GM19463 (cell line): ENCODE data around the gene CCDC106.

ENCODE experiments used
- ATAC-seq: cut with Tn5 transposase; IDR thresholded peaks from one replicate; pipeline ENCODE4 v1.9.1; 2021; ENCODE audit warnings: mild to moderate bottlenecking, moderate library complexity; ENCODE audit not compliant: unreplicated experiment

The CCDC106 gene

DNA sequence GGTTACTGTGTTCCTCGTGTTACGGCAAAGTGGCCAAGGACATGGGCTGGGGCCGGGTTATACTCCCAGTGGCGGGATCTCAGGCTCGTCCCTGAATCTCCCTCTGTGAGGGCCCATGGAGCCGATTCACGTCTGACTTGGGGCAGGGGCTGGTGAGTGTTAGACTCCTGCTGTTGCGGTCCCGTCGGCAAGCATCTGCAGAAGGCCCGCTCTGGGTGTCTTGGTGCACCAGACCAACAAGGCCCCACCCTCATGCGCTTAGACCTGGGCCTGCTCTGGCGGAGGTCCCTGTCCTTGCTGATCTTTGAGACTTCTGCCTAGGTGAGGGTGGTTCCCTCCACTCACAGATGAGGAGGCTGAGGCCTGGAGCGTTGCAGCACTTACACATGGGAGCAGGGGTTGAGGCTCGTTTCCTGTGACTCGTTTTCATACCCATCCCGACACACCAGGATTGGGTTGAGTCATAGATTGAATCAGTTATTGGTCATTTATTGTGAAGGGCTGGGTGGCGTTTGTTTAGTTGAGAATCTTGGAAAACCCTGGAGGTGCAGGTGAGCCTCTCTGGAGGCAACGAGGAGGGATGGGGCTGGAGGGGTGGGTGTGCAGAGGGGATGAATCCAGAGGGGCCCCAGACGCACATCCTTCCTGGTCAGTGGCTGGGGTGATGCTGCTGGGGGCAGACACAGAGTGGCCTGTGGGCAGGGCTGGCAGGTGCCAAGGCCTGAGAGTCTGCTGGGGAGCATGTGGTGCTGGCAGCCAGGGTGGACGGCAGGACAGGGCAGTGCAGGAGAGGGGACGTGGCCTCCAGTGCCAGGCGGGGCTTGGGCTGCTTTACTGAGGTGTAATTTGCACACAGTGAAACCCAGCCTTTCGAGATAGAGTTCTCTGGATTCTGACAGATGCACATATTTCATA lies 31.6 kb downstream of the CCDC106 start:
- no peak for ATAC-seq

DNA sequence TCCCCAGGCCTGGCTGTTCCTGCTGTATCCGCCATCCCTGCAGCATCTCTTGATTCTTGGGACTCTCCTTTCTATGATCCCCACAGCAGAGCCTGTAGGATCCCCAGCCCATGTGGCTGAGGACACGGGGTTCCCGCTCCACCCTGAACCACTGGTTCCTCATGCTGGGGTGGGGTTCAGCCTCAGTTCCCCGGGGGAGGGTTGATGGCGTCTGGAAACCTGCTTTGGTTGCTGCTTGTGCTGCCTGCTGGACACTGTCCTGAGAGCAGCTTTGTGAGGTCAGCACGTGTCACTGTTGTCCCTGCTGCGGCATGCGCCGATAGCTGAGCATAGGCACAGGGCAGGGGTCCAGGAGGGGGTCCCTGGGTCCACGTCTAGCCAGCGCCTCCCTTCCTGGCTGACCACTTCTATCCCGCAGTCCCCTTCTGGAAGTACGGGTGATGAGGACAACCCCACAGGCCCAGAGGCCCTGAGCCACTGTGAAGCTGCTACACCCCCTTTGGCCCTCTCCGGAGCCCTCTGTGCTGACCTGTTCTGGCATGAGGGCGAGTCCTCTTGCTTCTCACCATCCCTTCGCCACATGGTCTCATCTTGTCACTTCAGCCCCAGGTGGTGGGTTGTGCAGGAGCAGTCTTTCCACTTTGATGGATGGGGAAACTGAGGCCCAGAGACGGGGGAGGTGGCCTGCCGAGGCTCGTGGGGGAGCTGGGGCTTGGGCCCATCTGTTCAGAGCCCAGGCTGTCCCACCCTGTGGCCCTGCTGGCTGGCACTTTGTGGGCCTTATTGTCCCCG lies 32.5 kb downstream of the CCDC106 start:
- no peak for ATAC-seq

DNA sequence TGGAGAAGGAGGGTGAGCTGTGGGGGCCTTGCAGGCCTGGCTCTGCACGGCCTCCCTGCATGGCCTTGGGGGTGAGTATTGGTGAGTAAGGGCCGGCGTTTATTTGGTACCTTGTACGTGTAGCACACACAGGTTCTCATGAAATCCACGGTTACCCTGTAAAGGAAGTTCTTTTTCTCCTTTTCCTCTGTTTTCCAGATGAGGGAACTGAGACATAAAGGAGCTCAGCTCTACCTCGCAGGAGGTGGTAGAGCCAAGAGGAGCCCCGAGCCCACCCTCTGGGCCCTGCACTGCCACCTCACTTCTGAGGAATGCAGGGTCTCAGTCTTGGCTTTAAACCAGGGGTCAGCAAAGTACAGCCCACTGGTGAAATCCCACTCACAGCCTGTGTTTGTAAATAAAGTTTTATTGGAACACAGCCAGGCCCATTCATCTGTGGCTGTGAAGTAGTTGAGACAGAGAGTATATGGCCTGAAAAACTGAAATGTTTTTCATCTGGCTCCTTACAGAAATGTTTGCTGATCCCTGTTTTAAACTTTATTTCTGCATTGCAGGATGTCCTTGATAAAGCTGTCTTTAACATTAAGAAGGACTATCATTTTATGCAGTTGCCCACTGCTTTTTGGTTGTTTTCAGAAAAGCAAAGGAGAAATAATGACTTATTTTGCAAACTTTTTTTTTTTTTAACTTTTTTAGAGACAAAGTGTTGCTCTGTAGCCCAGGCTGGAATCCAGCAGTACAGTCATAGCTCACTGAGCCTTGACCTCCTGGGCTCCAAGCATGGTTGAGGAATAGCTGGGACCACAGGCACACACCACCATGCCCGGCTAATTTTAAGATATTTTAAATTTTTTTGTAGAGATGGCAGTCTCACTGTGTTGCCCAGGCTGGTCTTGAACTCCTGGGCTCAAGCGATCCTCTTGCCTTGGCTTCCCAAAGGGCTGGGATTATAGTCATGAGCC lies 33.4 kb downstream of the CCDC106 start:
- no peak for ATAC-seq

DNA sequence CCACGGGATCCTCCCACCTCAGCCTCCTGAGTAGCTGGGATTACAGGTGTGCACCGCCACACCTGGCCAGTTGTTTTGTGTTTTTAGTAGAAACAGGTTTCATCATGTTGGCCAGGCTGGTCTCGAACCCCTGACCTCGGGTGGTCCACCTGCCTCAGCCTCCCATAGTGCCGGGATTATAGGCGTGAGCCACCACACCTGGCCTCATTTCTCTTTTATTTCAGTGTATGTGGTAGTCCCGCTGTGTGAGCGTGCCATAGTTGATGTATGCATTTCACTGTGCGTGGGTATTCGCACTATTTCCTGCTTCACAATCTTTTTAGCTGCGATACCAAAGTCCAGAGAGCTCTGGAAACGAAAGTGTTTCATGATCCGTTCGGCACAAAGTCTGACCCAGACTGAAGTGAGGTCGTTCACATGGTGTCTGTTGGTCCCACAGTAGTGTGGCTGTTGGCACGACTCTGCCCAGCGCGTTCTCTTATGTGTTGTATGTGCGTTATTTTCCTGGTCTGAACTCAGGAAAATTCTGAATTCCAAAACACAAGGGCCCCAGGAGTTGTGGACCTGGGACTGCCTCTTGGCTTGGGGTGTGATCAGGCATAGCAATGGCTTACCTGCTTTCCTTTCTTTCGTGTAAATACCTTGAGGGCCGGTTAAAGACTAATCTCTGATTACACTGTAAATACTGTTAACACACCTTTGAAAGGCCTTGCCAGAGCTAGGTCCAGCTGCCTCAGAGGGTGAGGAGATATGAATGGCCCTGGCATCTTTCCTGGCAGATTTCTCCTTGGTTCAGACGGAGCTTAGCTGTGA lies 35.6 kb downstream of the CCDC106 start:
- ATAC-seq: no peak

DNA sequence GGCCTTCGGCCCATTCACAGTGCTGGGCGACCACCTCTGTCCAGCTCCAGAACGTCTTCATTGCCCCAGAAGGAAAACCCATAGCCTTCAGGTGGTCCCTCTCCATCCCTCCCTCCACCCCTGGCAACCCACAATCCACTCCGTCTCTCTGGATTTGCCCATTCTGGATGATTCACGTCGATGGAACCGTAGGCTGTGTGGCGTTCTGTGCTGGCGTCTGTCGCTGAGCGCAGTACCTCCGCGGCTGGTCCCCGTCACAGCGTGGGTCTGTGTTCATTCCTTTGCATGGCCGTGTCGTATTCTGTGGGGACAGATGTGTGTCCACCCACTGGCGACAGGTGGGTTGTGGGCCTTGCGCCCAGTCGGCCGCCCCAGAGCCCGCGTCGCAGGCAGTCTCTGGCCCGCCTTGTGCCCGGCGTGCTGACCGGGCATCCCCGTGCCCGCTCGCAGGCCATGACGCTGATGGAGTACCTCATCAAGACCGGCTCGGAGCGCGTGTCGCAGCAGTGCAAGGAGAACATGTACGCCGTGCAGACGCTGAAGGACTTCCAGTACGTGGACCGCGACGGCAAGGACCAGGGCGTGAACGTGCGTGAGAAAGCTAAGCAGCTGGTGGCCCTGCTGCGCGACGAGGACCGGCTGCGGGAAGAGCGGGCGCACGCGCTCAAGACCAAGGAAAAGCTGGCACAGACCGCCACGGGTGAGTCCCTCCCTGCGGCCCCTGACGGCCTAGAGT lies 37.1 kb downstream of the CCDC106 start:
- no peak for ATAC-seq

DNA sequence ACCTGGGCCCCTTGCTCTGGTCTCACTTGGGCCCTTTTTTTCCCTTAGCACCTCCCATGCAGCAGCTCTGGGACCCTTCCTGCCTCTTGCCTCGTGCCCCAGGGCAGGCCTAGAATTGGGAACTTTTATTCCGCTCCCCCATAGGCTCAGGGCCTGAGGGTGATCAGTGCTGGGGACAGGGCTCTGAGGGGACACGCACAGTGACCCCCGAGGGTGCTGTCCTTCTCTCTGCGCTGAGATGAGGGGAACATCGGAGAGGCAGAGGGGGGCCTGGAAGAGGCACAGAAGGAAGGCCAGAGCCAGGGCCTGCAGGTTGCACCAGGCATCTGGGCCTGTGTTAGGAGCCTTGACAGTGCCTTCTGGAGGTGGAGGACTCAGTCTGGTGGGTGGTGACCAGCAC lies 37.8 kb downstream of the CCDC106 start:
- ATAC-seq: no peak

DNA sequence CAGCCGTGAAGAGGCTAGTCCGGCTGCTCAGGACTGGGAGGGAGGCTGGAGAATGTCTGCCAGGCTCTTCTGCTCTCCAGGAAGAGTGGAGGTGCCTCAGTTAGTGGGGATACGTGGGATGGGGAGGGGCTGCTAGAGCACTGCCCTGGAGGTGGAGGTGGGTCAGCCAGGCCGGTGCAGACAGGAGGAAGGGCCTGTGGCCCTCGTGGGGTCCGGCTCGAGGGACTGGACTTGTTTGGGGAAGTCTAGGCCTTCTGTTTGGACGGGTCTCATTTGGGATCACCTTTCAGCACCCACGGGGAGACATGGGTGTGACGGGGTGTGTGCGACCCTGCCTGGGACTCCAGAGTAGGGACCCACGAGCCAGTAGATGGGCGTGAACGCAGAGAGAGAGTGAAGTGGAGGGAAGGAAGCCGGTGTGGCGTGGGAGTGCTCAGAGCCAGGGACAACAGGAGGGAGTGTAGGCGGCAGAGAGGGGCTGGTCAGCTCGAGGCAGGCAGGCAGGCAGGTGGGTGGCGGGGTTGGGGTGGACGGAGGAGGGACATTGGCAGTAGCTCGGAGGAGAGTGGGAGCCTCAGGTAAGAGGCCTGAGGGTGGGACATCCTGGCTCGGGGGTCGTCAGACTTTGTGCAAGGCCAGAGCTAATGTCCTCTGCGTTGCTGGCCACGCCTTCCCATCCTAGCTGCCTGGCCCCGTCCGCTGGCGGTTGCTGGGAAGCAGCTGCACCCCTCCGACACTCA lies 38.5 kb downstream of the CCDC106 start:
- ATAC-seq: no peak

DNA sequence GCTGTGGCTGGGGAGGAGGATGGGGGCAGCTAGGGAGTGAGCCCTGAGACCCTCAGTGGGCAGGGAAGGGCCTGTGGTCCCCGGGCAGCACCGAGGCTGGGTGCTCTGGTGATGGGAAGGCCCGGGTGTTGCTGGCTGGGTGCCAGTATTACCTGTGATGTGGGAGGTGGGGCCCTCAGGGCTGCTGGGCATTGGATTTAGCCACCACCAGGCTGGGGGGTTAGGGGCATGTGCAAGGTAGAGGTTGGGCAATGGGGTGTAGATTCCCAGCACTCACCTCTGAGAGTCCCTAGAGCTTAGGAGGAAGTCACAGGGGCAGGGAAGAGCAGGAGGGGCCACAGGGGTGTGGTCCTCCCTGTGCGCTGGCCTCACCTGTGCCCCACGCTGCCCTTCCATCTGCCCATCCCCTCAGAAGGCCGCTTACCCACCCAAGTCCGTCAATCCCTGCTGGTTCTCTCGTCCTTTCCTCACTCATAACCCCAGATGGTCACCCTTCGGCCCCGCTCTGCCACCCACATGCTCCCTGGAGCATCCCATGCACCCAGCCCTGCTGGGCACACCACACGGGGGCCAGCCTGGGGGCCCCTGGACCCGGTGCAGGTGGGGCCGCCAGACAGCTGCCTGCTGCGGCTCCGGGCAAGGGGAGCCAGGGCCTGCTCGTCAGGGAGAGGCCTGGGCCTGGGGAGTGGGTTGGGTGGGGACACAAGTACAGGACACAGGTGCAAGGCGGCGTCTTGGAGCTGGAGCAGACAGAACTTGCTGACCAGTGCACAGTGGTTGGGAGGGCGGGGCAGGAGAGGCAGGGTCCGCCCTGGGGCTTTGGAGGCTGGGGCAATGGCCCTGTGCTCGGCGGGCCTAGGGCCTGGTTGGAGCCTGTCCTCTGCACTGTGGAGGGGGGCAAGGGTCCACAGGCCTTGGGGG lies 39.5 kb downstream of the CCDC106 start:
- ATAC-seq: no peak

DNA sequence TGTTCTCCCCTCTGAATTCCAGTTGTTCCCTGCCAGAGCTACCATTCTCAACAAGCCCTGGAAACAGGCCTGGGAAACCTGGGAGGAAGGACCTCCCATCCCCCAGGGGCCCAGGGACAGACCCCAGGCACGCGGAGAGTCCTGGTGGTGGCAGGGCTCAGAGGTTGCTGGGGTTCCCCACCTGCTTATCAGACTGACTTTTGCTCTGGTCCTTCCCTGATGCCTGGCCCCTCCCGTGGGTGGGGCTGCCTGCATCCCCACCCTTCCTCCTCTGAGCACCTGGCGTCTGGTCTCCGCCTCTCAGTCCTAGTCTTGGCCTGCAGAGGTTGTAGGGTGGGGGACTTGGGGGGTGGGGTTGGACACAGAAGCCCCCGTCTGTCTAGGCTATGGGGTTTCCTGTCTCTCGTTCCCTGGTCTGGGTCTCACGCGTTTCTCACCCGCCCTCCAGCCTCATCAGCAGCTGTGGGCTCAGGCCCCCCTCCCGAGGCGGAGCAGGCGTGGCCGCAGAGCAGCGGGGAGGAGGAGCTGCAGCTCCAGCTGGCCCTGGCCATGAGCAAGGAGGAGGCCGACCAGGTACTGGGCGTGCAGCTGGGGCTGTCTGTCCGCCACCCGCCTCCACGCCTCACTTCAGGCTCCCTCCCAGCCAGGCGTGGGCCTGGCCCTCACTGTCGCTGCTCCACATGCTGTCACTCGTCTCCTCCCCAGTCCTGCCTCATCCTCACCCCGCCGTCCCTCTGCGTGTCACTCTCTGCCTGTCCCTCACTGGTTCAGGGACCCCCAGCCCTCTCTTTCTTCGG lies 40.6 kb downstream of the CCDC106 start:
- ATAC-seq: no peak

DNA sequence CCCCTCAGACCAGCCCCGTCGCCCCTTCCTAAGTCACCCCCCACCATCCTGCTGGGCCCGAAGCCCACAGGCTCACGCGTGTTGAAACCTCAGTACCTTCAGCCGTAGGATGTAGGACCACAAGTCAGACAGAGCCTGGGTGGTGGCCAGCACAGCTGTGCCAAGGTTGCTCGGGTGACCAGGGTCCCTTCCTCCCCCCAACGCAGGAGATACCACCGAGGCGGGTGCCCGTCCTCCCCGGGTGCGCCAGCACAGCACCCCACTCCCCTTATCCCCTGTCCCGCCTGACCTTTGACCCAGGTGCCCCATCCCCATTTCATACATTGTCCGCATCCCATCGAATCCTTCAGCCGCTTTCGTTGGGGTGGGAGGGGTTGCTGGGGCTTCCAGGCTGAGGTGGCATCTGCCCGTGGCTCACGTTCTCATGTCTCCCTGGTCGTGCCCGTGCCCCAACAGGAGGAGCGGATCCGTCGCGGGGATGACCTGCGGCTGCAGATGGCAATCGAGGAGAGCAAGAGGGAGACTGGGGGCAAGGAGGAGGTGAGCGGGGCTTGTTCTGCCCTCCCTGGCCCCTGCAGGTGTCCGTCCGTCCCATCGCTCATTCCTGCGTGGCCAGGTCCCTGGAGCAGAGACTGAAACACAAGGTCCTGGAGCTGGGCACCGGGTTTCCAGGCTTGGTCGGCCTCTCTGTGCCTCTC lies 41.5 kb downstream of the CCDC106 start:
- no peak for ATAC-seq

DNA sequence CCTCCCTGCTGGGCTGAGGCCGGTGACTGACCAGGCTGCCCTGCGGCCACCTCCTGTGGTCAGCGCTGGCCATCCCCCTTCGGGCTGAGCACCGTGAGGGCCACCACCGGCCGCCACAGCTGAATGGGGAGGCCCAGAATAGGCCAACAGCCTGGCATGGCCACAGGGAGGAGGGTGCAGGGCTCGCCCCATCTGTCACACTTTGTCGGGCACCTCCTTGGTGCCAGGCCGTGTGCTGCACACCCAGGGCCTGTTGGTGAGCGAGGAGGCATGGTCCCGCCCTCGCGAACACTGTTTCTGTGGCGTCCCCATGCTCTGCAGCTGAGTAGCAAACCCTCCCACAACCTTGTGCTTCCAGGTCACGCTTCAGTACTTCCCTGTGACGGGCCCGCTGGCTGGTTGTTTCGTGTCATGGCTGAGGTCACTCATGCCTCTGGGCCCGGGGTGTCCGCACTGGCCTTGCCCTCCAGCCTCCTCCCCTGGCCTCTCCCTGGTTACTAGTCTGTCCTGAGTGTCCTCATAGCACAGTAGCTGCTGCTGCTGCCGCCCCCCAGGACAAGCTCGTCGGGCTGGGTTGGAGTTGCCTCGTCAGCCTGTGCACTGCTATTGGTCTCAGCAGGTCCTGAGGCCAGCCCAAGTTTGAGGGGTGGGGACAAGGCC lies 42.2 kb downstream of the CCDC106 start:
- no peak for ATAC-seq

DNA sequence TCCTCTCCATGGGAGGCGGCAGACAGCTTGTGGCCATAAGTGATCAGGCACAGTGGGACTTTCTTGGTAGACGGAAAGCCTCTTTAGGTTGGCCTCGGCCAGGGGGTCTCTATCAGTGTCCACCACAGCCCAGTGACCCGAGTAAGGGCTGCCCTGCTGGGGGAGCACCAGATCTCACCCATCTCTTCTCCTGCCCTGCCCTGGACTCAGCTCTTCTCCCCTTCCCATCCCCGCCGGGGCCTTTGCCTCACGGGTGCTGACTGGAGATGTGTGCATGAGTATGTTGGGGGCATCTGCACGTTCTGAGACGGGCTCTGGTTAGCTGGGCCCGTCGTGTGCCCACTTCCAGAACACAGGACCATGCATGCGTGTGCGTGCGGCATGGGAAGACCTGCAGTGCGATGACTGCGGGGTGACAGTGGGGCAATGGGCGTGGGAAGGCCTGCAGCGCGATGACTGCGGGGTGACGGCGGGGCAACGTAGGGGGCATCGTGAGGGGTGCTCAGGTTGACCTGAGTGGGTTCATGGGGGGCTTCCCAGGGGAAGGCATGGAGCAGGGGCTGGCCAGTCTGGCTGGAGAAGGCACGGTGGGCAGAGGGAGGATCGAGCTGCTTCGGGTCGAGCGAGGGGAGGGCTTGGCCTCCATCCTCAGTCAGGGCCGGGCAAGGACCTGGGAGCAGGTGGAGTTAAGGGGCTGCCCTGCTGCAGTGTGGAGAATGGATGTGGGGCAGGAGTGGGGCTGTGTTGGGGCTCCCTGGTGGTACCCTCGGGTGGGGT lies 42.9 kb downstream of the CCDC106 start:
- ATAC-seq: no peak

DNA sequence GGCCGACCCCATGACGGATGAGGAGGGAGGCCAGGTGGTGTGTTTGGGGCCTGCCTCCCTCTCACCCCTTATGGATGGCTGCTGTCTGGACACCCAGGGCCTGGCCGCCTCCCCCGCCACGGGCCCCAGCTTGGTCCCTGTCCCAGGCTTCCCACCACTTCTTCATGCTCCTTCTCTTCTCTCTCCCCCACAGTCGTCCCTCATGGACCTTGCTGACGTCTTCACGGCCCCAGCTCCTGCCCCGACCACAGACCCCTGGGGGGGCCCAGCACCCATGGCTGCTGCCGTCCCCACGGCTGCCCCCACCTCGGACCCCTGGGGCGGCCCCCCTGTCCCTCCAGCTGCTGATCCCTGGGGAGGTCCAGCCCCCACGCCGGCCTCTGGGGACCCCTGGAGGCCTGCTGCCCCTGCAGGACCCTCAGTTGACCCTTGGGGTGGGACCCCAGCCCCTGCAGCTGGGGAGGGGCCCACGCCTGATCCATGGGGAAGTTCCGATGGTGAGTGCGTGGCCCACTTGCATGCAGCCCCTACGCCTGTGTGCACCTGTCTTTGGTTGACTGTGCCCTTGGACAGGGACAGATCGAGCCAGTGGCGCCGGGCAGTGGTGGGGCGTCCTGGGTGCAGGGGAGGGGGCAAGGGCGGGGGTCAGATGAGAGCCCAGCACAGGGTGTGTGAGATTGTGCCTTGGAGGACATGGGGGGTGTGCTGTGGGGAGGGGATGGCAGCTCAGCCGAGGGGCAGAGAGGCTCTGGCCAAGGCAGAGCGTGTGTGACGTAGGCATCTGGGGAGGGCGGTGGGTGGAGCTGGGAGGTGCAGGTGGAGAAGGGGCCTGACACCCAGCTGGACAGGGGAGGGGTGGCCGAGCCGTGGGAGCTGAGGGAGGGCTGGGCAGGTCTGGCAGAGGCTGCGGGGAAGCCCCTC lies 43.8 kb downstream of the CCDC106 start:
- no peak for ATAC-seq

DNA sequence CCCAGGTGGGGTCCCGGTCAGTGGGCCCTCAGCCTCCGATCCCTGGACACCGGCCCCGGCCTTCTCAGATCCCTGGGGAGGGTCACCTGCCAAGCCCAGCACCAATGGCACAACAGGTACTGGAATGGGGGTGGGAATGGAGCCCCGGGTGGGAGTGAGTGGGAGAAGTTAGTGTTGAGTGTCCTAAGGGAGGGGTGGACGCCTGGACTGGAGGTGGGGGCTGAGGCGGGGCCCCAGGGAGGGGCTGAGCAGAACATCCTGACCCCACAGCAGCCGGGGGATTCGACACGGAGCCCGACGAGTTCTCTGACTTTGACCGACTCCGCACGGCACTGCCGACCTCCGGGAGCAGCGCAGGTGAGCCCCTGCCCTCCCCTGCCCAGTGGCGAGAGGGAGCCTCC lies 44.7 kb downstream of the CCDC106 start:
- ATAC-seq: no peak
